ENCODE data around the gene ZDHHC13. TPM values are rescaled to one million over a fixed set of nuclear protein-coding genes. Genes with fewer than 3 reads are reported as not detected.

Gene ZDHHC13
- total RNA-seq, 3 donors from 2014 or later = 6.9 to 30.0 (median 22.0) TPM

DNA sequence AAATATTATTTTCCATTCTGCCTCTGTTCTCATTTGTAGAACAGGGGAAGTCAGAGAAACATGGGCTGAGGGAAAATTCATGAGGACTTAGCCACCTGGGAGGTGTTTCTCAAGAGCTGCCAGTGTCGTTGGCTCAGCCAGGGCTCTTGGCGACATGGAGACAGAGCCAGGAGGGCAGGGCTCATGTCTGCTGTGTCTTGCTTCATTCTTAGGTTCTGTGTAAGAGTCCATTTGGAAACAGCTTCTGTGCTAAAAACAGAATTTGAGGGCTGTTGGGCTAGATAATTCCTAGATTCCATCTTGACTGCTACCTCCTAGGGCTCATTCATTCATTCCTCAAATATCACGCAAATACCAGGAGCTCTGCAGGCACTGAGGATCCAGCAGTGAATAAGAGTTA lies 41.3 kb upstream of the ZDHHC13 start:
- Histone ChIP-seq H3K9me3 (no peaks in the 10 kb centered on the region), H3K27ac (no peak overlapping the region), H3K27me3 (no peaks in the 10 kb centered on the region), H3K4me1 (no peaks in the 10 kb centered on the region), H3K36me3 (no peaks in the 10 kb centered on the region), H3K4me3 (no peak overlapping the region)
- no peak for DNase-seq (ENCODE audit: low spot score in 2 of 2)
- TF ChIP-seq POLR2AphosphoS5 (IDR thresholded peaks at IDR 0.05) = no peak
- TF ChIP-seq, protein P1, sequence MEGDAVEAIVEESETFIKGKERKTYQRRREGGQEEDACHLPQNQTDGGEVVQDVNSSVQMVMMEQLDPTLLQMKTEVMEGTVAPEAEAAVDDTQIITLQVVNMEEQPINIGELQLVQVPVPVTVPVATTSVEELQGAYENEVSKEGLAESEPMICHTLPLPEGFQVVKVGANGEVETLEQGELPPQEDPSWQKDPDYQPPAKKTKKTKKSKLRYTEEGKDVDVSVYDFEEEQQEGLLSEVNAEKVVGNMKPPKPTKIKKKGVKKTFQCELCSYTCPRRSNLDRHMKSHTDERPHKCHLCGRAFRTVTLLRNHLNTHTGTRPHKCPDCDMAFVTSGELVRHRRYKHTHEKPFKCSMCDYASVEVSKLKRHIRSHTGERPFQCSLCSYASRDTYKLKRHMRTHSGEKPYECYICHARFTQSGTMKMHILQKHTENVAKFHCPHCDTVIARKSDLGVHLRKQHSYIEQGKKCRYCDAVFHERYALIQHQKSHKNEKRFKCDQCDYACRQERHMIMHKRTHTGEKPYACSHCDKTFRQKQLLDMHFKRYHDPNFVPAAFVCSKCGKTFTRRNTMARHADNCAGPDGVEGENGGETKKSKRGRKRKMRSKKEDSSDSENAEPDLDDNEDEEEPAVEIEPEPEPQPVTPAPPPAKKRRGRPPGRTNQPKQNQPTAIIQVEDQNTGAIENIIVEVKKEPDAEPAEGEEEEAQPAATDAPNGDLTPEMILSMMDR (IDR thresholded peaks at IDR 0.05) = no peak
- intact Hi-C loops (cut with DNase I; ENCODE audit: low total_unique reads) = no loop called here

DNA sequence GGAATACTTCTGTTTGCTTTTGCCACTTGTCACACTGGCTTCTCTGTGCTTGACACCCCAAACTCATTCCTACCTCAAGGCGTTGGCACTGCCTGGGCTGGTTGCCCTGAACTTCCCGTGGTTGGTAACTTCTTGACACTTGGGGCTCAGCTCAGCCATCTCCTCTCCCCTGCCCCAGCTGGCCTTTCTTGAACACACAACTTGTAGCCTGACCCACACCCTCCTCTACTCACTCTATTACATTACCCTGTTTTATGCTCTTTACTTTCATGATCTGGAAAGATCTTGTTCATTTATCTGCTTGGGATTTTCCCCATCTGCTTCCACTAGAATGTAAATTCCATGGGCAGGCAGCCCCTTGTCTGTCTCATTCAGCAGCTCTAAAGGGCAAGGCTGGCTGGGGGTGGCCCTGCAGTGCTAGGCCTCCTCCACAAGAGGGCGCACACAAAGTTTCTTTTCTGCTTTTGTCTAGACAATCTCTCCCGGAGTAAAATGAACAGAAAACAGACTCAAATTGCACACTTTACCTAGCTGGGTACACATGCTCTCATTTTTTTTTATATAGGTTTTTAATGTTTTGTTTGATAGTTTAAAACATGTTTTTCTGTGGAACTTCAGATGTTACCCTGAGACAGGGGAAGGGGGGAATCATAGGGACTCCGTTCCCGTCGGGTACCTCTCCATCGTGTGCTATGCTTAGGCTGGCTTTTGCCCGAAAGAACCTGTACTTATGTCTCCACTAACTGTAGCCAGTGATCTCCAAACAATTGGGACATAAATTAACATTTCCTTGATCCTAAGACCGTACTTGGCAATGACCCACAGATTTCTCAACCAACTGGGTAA lies 40.0 kb upstream of the ZDHHC13 start:
- no peaks in the 10 kb centered on the region for H3K36me3 ChIP-seq
- no peak overlapping the region for H3K4me3 ChIP-seq
- no peak for DNase-seq (ENCODE audit: low spot score in 2 of 2)
- no peaks in the 10 kb centered on the region for H3K9me3 ChIP-seq
- H3K27ac ChIP-seq = no peak overlapping the region
- H3K27me3 ChIP-seq = no peaks in the 10 kb centered on the region
- intact Hi-C loops (cut with DNase I; ENCODE audit: low total_unique reads) = no loop called here
- H3K4me1 ChIP-seq = no peaks in the 10 kb centered on the region
- TF ChIP-seq POLR2AphosphoS5 (IDR thresholded peaks at IDR 0.05) (no peak), POLR2A (IDR thresholded peaks at IDR 0.05) (no peak)
- TF ChIP-seq, protein P1 (IDR thresholded peaks at IDR 0.05) = peak; percentile 77 to 86 (median 83)

DNA sequence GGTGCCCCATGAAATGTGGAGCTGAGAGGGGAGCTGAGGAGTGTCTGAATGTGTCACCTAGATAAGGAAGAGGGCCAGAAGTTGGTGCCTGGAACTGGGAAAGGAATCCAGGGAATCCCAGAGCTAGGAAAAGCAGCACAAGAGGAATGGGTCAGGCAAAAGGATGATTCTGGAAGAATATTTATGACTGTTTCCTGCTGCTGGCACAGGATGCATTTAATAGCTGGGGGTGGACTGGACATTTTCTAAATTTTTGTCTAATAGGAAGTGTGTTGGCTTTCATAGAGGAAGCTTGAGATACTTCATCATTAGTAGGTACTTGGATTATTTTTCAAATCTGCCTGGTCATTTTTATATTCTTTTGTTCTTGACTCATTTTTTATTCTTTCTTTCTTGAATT lies 39.0 kb upstream of the ZDHHC13 start:
- Histone ChIP-seq H3K4me1 (no peaks in the 10 kb centered on the region), H3K4me3 (no peak overlapping the region), H3K27ac (no peak overlapping the region), H3K27me3 (no peaks in the 10 kb centered on the region), H3K36me3 (no peaks in the 10 kb centered on the region), H3K9me3 (no peaks in the 10 kb centered on the region)
- intact Hi-C loops (cut with DNase I; ENCODE audit: low total_unique reads) = no loop called here
- TF ChIP-seq, protein P1 (IDR thresholded peaks at IDR 0.05) = no peak
- TF ChIP-seq POLR2AphosphoS5 (IDR thresholded peaks at IDR 0.05) = no peak
- no peak for TF ChIP-seq POLR2A (IDR thresholded peaks at IDR 0.05)
- no peak for DNase-seq (ENCODE audit: low spot score in 2 of 2)

DNA sequence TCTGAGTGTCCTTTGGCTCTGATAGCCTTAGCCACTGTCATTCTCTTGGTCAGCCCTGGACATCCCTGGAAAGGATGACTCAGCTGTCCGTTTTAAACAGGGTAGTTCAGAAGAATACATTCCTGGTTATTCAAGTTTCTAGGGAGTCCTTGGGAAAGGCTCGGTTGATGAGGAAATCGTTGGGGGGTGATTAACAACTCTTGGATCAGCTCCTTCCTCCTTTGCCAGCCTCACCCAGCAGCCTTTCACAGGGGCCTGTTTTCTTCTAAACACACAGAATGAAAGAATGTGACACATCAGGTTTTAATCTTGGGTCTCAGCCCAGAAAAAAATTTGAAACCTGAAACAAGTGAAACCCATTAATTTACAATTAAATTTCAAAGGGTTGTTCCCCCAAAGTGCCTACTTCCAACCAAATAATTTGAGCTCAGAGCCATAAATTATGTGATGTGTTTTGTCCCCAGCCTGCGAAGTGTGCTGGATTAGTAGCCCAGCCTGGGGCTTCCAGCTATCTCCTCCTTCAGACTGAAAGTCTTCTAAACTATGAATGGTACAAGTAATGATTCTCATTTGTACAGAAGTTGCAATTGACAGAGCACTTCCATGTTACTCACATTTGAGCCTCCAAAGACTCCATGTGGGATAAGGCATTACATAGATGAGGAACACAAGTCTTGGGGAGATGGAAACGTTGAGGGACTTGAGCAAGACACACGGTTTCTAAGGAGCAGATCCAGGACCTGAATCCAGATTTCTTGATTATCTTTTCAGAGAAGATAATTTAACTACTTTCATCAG lies 37.1 kb upstream of the ZDHHC13 start:
- peak in 1 of 2 donors; percentile 73 for DNase-seq (ENCODE audit: low spot score in 2 of 2)
- Histone ChIP-seq H3K36me3 (no peaks in the 10 kb centered on the region), H3K27me3 (no peaks in the 10 kb centered on the region), H3K9me3 (no peaks in the 10 kb centered on the region), H3K4me3 (no peak overlapping the region), H3K27ac (peak overlapping the region; percentile 76 to 81), H3K4me1 (no peaks in the 10 kb centered on the region)
- TF ChIP-seq, protein P1 (IDR thresholded peaks at IDR 0.05) = no peak
- TF ChIP-seq POLR2A (IDR thresholded peaks at IDR 0.05) (no peak), POLR2AphosphoS5 (IDR thresholded peaks at IDR 0.05) (no peak)
- intact Hi-C loops (cut with DNase I; ENCODE audit: low total_unique reads) = no loop called here

DNA sequence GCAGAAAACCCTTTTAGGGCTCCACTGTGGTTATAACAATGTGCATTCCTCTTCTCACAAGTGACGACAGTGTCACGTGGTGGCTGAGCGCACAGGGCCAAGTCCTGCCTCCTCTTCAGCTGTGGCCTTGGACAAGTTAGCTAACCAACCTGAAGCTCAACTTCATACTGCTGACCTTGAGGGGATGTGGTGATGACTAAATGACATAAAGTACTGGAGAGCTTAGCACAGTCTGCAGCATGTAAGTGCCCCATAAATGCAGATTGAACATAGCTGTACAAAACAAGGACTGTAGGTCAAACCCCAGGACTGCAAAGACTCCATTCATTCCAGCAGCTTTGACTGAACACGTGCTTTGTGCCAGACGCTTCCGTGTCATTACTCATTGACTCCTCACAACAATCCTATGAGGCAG lies 36.4 kb upstream of the ZDHHC13 start:
- H3K27me3 ChIP-seq = no peaks in the 10 kb centered on the region
- intact Hi-C loops (cut with DNase I; ENCODE audit: low total_unique reads) = no loop called here
- no peaks in the 10 kb centered on the region for H3K9me3 ChIP-seq
- H3K4me3 ChIP-seq = no peak overlapping the region
- peak in 1 of 2 donors; percentile 77 for DNase-seq (ENCODE audit: low spot score in 2 of 2)
- H3K27ac ChIP-seq = peak overlapping the region; percentile 76 to 81
- H3K36me3 ChIP-seq = no peaks in the 10 kb centered on the region
- TF ChIP-seq, protein P1 (IDR thresholded peaks at IDR 0.05) = no peak
- no peak for TF ChIP-seq POLR2AphosphoS5 (IDR thresholded peaks at IDR 0.05)
- TF ChIP-seq POLR2A (IDR thresholded peaks at IDR 0.05) = no peak
- no peaks in the 10 kb centered on the region for H3K4me1 ChIP-seq
